ENCODE data around the gene OR4M1.
"Not testable (repeated sequence)": the region's sequence is repeated elsewhere in the genome, so short reads cannot be mapped to it uniquely, and the experiment has no call there.

OR4M1 gene

GRCh38 chr14:19800282-19801117, 27.2 kb downstream of the OR4M1 start:
- no peaks in the 10 kb centered on the region for H3K27me3 ChIP-seq
- H3K27ac ChIP-seq = no peak overlapping the region
- H3K4me1 ChIP-seq (ENCODE audit: control insufficient read depth in 1 of 2, insufficient read depth in 1 of 2, low read depth in 1 of 2, low read length in 1 of 2) = no peaks in the 10 kb centered on the region
- no peaks in the 10 kb centered on the region for H3K9me3 ChIP-seq
- H3K4me3 ChIP-seq (ENCODE audit: low read depth in 1 of 2, low read length in 1 of 2) = no peak overlapping the region
- no peaks in the 10 kb centered on the region for H3K36me3 ChIP-seq
- TF ChIP-seq, protein P1, sequence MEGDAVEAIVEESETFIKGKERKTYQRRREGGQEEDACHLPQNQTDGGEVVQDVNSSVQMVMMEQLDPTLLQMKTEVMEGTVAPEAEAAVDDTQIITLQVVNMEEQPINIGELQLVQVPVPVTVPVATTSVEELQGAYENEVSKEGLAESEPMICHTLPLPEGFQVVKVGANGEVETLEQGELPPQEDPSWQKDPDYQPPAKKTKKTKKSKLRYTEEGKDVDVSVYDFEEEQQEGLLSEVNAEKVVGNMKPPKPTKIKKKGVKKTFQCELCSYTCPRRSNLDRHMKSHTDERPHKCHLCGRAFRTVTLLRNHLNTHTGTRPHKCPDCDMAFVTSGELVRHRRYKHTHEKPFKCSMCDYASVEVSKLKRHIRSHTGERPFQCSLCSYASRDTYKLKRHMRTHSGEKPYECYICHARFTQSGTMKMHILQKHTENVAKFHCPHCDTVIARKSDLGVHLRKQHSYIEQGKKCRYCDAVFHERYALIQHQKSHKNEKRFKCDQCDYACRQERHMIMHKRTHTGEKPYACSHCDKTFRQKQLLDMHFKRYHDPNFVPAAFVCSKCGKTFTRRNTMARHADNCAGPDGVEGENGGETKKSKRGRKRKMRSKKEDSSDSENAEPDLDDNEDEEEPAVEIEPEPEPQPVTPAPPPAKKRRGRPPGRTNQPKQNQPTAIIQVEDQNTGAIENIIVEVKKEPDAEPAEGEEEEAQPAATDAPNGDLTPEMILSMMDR (IDR thresholded peaks at IDR 0.05) = no peak

GRCh38 chr14:19801118-19801464, 27.8 kb downstream of the OR4M1 start:
- Histone ChIP-seq H3K27ac (no peak overlapping the region), H3K4me3 (ENCODE audit: low read depth in 1 of 2, low read length in 1 of 2) (no peak overlapping the region), H3K9me3 (no peaks in the 10 kb centered on the region), H3K4me1 (ENCODE audit: control insufficient read depth in 1 of 2, insufficient read depth in 1 of 2, low read depth in 1 of 2, low read length in 1 of 2) (no peaks in the 10 kb centered on the region), H3K27me3 (no peaks in the 10 kb centered on the region), H3K36me3 (no peaks in the 10 kb centered on the region)
- TF ChIP-seq, protein P1 (IDR thresholded peaks at IDR 0.05) = no peak

DNA sequence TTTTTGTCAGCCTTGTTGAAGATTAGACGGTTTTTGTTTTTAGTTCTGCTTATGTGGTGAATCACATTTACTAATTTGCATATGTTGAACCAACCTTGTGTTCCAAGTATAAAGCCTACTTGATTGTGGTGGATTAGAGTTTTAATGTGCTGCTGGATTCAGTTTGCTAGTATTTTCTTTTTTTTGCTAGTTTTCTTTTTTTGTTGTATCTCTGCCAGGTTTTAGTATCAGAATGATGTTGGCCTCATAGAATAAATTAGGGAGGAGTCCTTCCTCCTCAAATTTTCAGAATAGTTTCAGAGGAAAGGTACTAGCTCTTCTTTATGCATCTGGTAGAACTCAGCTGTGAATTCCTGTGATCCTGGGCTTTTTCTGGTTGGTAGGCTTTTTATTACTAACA, 30.2 kb downstream of the OR4M1 start, which contains the start of gene OR4N2:
Gene OR4N2, plus strand, starts transcription at position 301 of the 400 bp plus-strand sequence. CDS start 23,679 bp downstream, outside the sequence.
- H3K36me3 ChIP-seq = not testable (repeated sequence)

DNA sequence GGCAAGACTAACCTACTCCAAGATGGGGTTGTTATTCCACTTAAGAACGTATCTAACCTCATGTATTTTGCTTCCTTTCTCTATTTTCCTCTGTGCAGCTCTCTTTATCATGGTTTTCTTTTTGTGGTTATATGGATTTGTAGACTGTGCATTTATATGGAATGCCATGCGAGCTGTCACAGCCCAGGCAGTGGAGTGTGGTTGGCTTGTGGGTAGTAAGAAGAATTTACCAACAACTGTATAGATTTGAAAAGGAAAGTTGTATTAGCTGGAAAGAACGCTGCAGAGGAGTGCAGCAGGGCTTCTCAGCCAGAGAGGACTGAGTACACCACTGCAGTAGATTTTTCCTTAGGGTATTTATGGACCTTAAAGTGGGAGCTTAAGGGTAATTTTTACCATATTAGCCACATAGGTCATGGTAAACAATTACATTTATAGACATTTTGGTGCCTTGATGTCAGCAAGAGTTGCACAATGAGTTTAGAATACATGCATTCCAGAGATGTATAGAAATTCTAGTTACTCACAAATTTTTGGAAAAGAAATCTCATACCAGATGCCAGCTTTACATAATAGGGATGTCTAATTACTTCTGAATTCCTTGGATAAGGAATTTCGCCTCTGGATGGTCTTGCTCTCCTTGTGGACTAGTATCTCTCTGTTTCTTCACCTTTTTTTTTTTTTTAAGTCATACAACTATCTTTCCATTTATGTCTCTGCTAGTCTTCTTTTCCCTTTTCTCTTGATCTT, 40.0 kb downstream of the OR4M1 start:
- not testable (repeated sequence) for H3K27me3 ChIP-seq; H3K36me3 ChIP-seq; H3K27ac ChIP-seq; H3K4me1 ChIP-seq (ENCODE audit: control insufficient read depth in 1 of 2, insufficient read depth in 1 of 2, low read depth in 1 of 2, low read length in 1 of 2); H3K9me3 ChIP-seq; H3K4me3 ChIP-seq (ENCODE audit: low read depth in 1 of 2, low read length in 1 of 2)

More for the DNA sequence above, 30.2 kb downstream of the OR4M1 start, which contains the start of gene OR4N2:
- H3K27ac ChIP-seq; H3K9me3 ChIP-seq; H3K27me3 ChIP-seq; H3K4me1 ChIP-seq (ENCODE audit: control insufficient read depth in 1 of 2, insufficient read depth in 1 of 2, low read depth in 1 of 2, low read length in 1 of 2); H3K4me3 ChIP-seq (ENCODE audit: low read depth in 1 of 2, low read length in 1 of 2): not testable (repeated sequence)

DNA sequence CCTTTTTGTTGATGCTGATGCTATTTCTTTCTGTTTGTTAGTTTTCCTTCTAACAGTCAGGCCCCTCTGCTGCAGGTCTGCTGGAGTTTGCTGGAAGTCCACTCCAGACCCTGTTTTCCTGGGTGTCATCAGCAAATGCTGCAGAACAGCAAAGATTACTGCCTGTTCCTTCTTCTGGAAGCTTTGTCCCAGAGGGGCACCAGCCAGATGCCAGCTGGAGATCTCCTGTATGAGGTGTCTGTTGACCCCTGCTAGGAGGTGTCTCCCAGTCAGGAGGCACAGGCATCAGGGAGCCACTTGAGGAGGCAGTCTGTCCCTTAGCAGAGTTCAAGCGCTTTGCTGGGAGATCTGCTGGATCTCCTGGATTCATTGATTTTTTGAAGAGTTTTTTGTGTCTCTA, 46.6 kb downstream of the OR4M1 start:
- H3K27me3 ChIP-seq; H3K4me3 ChIP-seq (ENCODE audit: low read depth in 1 of 2, low read length in 1 of 2); H3K27ac ChIP-seq; H3K36me3 ChIP-seq; H3K9me3 ChIP-seq; H3K4me1 ChIP-seq (ENCODE audit: control insufficient read depth in 1 of 2, insufficient read depth in 1 of 2, low read depth in 1 of 2, low read length in 1 of 2): not testable (repeated sequence)

DNA sequence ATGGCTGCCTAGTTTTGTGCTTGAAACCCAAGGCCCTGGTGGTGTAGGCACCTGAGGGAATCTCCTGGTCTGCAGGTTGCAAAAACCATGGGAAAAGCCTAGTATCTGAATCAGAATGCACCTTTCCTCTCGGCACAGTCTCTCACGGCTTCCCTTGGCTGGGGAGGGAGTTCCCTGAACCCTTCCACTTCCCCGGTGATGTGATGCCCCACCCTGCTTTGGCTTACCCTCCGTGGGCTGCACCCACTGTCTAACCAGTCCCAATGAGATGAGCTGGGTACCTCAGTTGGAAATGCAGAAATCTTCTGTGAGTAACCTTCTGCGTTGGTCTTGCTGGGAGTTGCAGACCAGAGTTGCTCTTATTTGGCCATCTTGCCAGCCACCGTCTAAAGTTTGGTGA, 47.7 kb downstream of the OR4M1 start:
- H3K27ac ChIP-seq; H3K4me1 ChIP-seq (ENCODE audit: control insufficient read depth in 1 of 2, insufficient read depth in 1 of 2, low read depth in 1 of 2, low read length in 1 of 2); H3K27me3 ChIP-seq; H3K36me3 ChIP-seq; H3K4me3 ChIP-seq (ENCODE audit: low read depth in 1 of 2, low read length in 1 of 2); H3K9me3 ChIP-seq: not testable (repeated sequence)

- no peaks in the 10 kb centered on the region for H3K9me3 ChIP-seq
- H3K4me3 ChIP-seq (ENCODE audit: low read depth in 1 of 2, low read length in 1 of 2) = no peak overlapping the region
- H3K27me3 ChIP-seq = no peaks in the 10 kb centered on the region
- H3K4me1 ChIP-seq (ENCODE audit: control insufficient read depth in 1 of 2, insufficient read depth in 1 of 2, low read depth in 1 of 2, low read length in 1 of 2) = no peaks in the 10 kb centered on the region
- TF ChIP-seq, protein P1 (IDR thresholded peaks at IDR 0.05) = no peak
- no peak overlapping the region for H3K27ac ChIP-seq
- H3K36me3 ChIP-seq = no peaks in the 10 kb centered on the region
Observed at GRCh38 chr14:19823178-19823577, 49.9 kb downstream of the OR4M1 start.

Data from neutrophil (primary cell).